ENCODE data around the gene GLI3. TPM values are rescaled to one million over a fixed set of nuclear protein-coding genes. Genes with fewer than 3 reads are reported as not detected.

The GLI3 gene
- total RNA-seq, 1 experiment from 2014 or later: 45.0 TPM

DNA sequence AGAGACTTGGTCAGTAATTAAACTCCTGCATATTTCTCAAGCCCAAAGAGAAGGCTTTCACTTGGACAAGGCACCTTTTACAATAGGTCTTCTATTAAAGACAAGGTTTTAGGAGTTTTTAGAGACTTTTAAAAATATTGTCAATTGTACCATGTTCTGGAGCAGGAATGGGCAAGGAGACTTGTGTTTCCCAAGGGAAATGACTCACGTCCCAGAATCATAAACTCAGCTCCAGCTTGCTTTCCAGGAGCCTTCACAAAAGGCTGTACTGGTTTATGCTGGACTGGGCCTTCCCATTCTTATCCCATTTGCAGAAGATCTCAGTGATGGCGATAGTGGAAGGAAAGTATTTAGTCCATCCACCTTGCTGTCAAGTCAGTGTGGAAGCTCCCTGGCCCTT, 7.8 kb upstream of the GLI3 start:
- H3K9me3 Mint-ChIP-seq: no peaks in the 10 kb centered on the region
- no peaks in the 10 kb centered on the region for H3K4me1 ChIP-seq (ENCODE audit: insufficient read depth, low read length)
- H3K4ac ChIP-seq (ENCODE audit: low read depth, low read length): no peak overlapping the region
- no peak overlapping the region for H2AFZ ChIP-seq (ENCODE audit: low read length)
- no peak overlapping the region for H3K9ac ChIP-seq (ENCODE audit: extremely low read depth, insufficient read length, low read length)
- no peak overlapping the region for H3K4me2 ChIP-seq (ENCODE audit: insufficient read depth, insufficient read length, low read length)
- no peak overlapping the region for H3K56ac ChIP-seq (ENCODE audit: insufficient read length, low read depth, low read length)
- H2AK5ac ChIP-seq (ENCODE audit: insufficient read length, low read length): no peak overlapping the region
- no peak overlapping the region for H3K27ac Mint-ChIP-seq
- no peaks in the 10 kb centered on the region for H4K20me1 ChIP-seq (ENCODE audit: control insufficient read depth, insufficient read depth, insufficient read length)
- no peak overlapping the region for H3T11ph ChIP-seq (ENCODE audit: low read length)
- no peak overlapping the region for H2BK12ac ChIP-seq (ENCODE audit: insufficient read length, low read depth, low read length)
- peaks cover 8 to 12% of the 10 kb centered on the region in 2 experiments for H3K4me1 Mint-ChIP-seq
- no peak overlapping the region for H3K4me3 Mint-ChIP-seq
- no peaks in the 10 kb centered on the region for H3K79me2 ChIP-seq (ENCODE audit: insufficient read depth, low read length)
- H3K23me2 ChIP-seq (ENCODE audit: insufficient read length, low read depth, low read length, poor library complexity, severe bottlenecking): no peaks in the 10 kb centered on the region
- H4K91ac ChIP-seq (ENCODE audit: insufficient read length, low read depth, low read length): no peak overlapping the region
- H3K36me3 Mint-ChIP-seq (ENCODE audit: insufficient read depth in 1 of 3, low read depth in 3 of 3): no peaks in the 10 kb centered on the region
- TF ChIP-seq, protein P1, sequence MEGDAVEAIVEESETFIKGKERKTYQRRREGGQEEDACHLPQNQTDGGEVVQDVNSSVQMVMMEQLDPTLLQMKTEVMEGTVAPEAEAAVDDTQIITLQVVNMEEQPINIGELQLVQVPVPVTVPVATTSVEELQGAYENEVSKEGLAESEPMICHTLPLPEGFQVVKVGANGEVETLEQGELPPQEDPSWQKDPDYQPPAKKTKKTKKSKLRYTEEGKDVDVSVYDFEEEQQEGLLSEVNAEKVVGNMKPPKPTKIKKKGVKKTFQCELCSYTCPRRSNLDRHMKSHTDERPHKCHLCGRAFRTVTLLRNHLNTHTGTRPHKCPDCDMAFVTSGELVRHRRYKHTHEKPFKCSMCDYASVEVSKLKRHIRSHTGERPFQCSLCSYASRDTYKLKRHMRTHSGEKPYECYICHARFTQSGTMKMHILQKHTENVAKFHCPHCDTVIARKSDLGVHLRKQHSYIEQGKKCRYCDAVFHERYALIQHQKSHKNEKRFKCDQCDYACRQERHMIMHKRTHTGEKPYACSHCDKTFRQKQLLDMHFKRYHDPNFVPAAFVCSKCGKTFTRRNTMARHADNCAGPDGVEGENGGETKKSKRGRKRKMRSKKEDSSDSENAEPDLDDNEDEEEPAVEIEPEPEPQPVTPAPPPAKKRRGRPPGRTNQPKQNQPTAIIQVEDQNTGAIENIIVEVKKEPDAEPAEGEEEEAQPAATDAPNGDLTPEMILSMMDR (conservative IDR thresholded peaks at IDR 0.05): no peak
- H3K23ac ChIP-seq (ENCODE audit: insufficient read length, low read depth, low read length): no peak overlapping the region
- no peaks in the 10 kb centered on the region for H3K79me1 ChIP-seq (ENCODE audit: insufficient read depth, low read depth, low read length, poor library complexity, severe bottlenecking)
- H2BK20ac ChIP-seq (ENCODE audit: low read depth, low read length, poor library complexity, severe bottlenecking): no peak overlapping the region
- WGBS (ENCODE audit: extremely low coverage, insufficient read length, low lambda C conversion rate): no CpG with 5 or more reads among the region's 2 CpGs
- H4K5ac ChIP-seq (ENCODE audit: insufficient read length, low read depth, low read length): no peak overlapping the region
- H3K27ac ChIP-seq (ENCODE audit: insufficient read length, low read depth, low read length): no peak overlapping the region
- no peak overlapping the region for H3K14ac ChIP-seq (ENCODE audit: insufficient read depth, low read length)
- no peak overlapping the region for H2BK120ac ChIP-seq (ENCODE audit: low read depth, low read length, poor library complexity, severe bottlenecking)
- no peaks in the 10 kb centered on the region; the same call in 1 of the 2 replicates for H3K27me3 ChIP-seq (ENCODE audit: insufficient read depth, low read length)
- peaks cover 29% of the 10 kb centered on the region for H3K27me3 Mint-ChIP-seq (ENCODE audit: low read depth)
- H2BK15ac ChIP-seq (ENCODE audit: low read depth, low read length): no peak overlapping the region
- H3K18ac ChIP-seq (ENCODE audit: insufficient read length, low read depth, low read length): no peak overlapping the region
- H2BK5ac ChIP-seq (ENCODE audit: insufficient read length, low read length): no peak overlapping the region
- H3K9me3 ChIP-seq (ENCODE audit: control insufficient read depth, low read depth, low read length): no peaks in the 10 kb centered on the region
- H4K8ac ChIP-seq (replicated peaks; ENCODE audit: insufficient read length, low read depth, low read length): no peak overlapping the region
- no peak for DNase-seq
